SK-N-DZ (cell line): ENCODE results near the gene AFAP1.

Experiments used
- DNase-seq: peaks from one replicate; pipeline ENCODE4 v3.0.0-alpha.2; 2015; ENCODE audit warnings: low spot score

Gene AFAP1

DNA sequence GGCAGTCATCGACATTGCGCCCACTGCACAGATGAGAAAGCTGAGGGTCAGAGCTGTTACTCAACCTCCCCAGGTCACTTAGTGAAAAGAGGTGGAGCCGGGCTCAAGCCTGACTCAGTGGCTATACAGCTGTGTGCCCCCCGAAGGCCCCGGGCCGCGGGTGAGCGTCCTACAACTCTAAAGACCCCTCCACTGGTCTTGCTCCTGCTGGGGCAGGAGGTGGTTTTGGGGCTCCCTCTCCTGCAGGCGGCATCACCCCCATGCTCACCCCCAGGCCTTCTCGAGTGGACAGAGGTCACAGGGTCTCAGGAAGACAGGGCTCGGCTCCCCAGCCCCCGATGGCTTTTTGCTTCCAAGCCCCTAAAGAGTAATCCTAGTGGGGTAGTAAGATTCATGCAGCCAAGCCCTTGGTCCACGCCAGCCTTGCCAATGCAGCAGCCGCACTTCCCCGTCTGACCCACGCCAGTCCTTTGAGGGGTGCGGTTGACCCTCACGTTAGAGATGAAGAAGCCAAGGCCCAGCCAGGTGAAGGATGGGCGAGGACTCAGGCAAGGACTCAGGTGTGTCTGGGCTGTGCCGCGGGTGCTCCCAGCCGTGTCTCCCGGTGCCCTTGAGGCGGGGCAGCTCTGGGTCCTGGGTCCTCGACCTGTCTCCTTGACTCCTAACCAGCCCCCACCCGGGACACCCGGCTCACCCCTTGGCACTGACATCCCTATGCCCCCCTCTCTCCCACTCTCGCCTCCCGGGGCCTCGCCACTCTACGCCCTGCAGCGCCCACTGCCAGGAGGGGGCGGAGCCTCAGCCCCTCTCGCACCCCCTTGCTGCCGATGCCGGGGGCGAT is 200.4 kb downstream of the AFAP1 start:
- DNase-seq = no peak

DNA sequence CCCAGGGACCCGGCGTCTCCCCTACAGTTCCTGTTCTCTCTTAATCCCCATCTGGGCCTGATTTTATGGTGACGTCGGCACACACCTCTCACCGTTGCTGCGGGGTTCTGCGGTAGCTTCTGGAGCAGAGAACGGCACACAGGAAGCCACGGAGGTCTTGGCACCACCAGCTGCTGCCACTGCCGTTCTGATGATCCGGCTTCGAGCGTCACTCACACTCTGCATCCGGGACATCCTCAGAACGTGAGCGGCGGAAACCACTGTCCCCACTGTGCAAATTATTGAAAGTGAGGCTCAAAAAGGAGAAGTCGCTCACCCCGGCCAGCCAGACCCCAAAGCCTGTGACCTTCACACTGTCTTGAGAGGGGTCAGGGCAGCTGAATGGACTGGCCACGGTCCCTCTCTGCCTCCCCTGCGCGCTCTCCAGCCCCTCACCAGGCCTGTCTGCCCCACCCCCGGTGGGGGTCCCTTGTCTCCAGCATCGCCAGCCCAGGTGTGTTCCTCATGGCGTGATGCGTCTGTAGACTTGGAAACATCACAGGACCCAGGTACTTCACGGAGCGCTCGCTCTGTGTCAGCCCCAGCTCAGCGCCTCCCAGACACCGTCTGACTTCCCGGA is 201.1 kb downstream of the AFAP1 start:
- DNase-seq = no peak

DNA sequence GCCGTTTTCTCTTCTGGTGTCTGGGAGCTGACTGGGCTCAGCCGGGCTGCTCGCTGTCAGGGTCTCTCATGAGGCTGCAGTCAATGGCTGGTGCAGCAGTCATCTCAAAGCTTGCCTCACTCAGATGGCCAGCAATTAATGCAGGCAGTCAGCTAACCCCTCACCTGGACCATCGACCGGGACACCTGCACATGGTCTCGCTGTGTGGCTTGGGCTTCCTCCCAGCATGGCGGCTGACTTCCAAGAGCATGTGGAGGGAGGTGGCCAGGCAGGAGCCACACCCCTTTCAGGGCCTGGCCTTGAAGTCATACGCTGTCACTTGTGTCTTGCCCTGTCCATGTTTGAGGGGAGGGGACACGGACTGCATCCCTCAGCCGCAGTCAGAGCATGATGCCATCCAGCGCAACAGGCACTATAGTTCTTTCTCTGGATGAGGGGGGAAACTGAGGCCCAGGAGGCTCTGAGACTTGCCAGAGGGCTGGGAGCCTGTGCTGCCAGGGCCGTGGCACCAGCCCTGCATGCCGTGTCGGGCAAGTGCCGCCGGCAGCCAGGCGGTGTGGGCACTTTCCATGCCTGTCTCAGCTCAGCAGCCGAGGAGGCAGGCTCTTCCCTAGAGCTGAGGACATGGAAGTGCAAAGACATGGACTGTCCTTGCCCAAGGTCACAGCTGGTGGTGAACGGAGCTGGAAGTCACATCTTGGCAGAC is 201.8 kb downstream of the AFAP1 start:
- DNase-seq = no peak

DNA sequence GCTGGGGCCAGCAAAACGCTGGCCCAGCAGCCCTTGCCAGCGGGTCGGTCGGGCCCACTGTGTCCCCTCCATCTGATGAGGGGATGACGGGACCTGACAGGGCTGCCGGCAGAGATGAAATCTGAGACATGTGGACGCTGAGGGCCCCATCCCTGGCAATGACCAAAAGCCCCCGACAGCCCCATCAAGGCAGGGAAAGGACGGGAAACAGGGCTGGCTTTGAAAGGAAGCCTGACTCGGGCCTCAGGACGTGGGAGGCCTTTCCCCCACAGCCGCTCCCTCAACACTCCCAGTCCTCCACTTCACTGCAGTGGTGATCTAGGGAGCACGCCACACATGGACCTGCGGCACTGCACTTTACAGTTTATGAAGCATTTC is 202.4 kb downstream of the AFAP1 start:
- DNase-seq = no peak

DNA sequence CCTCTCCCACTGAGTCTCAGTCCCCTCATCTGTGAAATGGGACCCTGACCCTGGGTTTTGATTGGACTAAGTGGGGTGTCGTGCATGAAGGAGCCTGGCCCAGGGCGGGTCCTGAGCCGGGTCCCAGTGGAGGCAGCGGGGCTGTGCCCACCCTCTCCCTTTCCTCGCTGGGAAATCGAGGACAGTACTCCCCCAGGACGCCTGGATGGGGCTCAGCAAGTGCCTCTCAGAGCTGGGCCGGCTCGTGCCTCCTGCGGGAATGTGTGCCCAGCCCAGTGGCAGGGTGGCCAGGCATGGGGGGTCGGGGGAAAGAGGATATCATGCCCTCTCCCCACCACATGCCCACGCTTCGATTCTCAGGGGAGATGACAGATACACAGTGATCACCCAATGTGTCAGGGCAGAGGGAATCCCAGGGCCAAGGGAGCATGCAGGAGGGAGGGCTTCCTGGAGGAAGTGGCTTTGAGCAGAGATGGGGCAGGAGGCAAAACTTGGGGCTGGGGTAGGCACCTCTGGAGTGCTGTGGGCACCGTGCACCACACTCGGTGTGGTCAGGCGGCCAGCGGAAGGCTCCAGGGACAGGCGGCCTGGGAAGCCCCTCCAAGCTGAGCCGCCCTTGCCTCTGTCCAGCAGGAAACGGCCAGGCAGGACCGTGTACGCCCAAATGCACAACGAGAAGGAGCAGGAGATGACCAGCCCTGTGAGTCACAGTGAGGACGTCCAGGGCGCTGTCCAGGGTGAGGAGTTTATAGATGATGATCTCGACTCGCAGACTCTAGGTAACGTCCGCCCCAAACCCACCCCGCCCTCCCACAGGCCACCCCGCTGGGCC is 203.0 kb downstream of the AFAP1 start:
- DNase-seq = no peak

DNA sequence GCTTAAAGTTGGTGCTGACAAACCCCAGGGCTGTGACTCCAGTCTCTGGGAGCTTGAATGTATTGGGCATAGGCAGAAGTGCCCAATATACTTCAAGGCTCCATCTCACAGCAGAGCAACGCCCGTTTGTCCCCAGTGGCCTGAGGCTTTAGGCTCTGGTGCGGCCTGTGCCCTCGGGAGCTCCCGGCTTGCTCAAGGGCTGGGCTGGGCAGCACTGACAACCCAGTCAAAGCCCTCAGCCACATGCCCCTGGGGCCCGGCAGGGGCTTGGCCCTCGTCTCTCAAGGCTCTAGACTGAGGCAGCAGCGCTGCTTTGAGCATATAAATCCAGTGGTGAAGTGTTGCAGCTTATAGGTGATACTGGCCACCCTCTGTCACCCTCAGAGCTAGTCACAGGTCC is 203.7 kb downstream of the AFAP1 start:
- no peak for DNase-seq

DNA sequence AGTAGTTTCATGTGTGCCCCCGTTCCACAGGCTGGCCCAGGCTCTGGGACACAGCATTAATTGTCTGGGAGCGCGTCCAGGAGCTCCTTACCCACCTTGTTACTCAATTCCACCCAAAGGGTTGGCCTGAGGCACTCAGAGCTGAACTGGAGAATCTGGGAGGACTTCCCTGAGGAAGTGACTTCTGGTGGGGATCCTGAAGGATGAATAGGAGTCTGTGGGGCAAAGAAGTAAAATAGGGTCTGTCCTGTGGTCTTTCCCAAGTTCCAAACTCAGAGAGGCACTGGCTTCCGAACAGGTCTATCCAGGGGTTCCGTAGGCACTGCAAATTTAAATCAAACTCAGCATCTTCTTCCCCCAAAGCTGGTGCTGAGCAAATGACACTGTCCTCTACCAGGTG is 204.3 kb downstream of the AFAP1 start:
- DNase-seq = no peak

DNA sequence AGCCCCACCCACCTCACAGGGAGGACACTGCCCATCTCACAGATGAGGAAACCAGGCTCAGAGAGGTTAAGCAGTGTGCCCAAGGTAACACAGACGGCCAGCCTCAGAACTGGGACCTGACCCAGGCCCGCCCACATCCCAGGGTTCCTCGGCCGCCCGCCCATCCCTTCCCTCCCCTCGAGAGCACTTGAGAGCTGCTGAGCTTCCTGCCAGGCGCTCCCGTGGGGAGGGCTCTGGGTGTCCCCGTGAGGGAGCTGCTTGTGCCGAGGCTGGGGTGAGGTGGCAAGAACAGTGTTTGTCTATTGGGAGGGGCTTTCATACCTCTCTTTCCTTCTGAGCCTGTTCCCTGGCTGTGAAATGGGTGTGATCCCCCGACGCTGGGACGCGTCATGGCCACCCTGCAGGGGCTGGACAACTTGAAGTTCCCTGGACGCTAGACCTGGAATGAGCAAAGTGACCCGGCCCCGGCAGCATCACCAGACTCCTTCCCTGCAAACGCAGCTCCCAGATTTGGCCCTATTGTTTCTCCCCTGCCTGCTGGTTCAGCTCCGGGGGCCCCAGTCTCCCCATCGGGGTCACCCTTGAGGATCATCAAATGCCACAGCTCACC is 204.9 kb downstream of the AFAP1 start:
- DNase-seq = no peak

DNA sequence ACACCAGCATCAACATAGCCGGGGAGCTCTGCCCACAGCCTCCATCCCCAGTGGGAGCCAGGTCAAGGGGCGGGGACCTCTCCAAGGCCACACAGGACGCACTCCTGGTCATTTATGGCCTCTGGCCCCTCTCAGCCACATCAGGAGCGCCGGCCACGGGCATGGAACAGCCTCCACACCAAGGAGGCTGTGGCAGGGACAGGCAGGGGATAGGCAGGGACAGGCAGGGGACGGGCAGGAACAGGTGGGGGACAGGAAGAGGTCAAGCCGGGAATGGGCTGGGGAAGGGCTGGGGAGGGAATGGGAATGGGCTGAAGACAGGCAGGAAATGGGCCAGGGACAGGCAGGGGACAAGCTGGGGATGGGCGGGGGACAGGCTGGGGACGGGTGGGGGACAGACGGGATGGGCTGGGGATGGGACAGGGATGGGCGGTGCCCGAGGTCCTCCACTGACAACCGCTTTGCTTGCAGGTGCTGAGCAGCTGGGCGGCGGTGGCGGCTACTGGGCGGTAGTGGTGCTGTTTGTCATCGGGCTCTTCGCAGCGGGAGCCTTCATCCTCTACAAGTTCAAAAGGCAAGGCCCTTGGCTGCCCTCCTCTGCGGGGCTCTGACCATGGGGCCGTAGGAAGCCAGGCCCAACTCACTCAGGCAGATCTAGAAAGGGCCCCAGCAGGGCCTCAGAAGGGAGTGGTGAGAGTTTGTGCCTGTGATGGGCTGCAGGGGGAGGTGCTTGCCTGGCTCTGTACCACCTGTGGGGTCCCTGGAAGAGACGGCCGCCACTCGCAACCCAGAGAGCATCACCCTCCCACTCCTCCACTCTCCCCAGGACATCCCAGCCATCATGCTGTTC is 205.6 kb downstream of the AFAP1 start:
- DNase-seq = no peak

DNA sequence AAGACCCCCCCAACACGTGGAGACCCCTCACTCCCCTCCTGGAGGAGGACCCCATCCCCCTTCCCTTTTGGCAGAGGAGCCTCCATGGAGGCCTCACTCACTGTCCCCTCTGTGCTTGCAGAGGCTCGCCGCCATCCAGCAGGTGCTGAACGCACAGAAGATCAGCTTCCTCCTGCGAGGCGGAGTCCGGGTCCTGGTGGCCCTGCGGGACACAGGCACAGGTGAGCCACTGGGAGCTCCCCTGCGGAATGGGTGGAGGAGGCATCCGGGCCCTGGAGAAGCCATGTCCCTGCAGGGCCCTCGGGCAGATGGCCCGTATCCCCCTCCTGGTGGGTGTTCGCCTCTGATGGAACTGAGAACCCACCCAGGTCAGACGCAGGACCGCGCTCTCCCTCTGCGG is 206.5 kb downstream of the AFAP1 start:
- no peak for DNase-seq

DNA sequence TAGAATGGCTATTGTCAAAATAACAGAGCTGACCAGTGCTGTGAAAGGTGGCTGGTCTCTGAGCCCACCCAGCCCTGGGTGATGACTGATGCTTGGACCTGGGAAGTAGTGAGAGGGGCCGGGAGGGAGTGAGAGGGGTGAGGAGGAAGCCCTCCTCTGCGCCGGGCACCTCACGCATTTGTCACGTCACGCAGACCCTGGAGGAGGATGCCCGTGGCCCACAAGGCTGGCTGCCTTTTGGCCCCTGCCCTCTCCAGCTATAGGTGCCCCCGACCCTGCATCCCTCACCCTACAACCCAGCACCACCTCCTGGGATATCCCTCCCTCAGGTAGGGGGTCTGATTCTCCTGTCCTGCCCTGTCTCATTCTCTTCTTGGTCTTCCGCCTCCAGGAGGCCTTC is 207.4 kb downstream of the AFAP1 start:
- DNase-seq = no peak

DNA sequence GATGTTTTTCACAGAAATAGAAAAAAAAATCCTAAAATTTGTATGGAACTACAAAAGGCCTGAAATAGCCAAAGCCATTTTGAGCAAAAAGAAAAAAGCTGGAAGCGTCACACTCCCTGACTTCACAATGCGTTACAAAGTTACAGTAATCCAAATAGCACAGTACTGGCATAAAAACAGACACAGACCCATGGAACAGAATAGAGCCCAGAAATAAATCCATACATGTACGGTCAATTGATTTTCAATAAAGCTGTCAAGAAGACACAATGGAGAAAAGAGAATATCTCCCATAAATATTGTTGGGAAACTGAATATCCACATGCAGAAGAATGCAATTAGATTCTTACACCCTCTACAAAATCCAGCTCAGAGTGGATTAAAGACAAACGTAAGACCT is 208.2 kb downstream of the AFAP1 start:
- DNase-seq = no peak

DNA sequence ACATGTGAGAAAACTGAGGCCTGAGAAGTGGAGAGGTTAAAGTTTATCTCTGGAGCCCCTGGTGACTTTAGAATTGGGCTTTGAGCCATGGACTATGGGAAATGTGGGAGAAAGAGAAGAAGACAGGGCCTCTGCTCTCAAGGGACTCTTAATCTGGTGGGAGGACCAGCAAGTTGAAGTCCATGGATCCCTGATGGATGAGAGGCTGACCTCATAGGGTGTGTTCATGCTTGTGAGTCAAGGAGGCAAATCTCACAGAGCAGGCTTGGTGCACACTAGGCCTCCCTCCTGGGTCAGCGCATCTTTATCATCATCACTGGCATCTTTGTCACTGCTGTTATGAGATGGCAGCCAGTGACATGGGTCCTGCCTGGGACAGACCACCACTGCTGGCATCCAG is 211.9 kb downstream of the AFAP1 start:
- DNase-seq = no peak

DNA sequence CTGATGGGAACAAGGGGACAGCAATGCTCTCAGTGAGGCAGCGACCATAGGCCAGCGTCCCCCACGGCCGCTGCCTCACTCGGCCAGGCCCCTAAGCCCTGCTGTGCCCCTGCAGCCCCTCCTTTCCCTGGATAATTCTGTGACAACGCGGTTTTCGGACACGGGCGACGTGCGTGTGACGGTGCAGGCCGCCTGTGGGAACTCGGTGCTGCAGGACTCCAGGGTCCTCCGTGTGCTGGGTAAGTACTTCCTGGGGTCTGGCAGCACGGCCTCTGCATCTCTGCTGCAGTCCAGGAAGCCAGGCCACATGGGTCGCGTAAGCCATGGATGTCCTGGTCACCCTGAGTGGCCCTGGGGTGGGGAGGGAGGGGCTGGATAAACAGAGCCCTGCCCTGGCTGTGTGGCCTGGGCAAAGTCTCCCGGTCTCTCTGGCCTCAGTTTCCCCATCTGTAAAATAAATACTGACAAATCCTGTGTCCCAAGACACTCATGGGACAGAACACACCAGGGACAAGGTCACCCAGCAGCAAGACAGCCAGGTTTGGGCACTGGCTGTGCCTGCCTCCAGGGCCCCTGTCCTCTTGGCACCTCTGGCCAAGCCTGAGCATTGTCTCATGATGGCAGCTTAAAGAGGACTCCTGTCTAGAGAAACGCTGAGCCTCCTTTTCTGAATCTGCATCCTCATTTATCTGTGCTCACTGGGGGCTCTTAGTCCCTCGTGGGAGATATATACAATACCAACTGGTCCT is 212.8 kb downstream of the AFAP1 start:
- no peak for DNase-seq

DNA sequence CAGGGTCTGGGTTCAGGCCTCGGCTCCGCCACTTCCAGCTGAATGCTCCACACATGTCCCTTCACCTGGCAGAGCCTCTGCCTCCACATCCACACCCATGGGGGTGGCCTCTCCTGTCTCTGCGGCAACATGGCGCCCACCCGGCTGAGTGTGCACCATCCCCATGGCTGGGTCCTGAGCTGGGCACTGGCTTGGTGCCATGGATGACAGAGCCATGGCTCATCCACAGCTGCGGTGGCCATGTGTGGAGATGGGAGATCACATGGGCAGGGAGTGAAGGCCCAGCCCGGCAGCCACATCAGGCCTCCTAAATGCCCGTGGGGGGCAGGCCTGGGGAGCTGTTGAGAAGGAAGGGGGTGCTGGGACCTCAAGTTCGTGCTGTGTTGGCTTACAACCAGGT is 213.7 kb downstream of the AFAP1 start:
- no peak for DNase-seq

DNA sequence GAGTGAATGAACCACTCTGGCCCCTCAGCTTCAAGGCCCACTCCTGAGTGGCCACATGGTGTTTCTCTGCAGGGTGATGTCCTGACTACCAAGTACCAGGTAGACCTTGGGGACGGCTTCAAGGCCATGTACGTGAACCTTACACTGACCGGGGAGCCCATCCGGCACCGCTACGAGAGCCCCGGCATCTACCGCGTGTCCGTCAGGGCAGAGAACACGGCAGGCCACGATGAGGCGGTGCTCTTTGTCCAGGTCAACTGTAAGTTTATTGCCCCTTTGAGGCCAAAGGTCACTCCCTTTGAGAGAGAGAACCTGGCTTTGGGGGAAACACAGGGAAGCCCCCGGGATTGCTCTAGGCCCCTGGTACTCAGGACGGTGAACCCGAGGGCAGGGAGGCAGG is 216.0 kb downstream of the AFAP1 start:
- no peak for DNase-seq

DNA sequence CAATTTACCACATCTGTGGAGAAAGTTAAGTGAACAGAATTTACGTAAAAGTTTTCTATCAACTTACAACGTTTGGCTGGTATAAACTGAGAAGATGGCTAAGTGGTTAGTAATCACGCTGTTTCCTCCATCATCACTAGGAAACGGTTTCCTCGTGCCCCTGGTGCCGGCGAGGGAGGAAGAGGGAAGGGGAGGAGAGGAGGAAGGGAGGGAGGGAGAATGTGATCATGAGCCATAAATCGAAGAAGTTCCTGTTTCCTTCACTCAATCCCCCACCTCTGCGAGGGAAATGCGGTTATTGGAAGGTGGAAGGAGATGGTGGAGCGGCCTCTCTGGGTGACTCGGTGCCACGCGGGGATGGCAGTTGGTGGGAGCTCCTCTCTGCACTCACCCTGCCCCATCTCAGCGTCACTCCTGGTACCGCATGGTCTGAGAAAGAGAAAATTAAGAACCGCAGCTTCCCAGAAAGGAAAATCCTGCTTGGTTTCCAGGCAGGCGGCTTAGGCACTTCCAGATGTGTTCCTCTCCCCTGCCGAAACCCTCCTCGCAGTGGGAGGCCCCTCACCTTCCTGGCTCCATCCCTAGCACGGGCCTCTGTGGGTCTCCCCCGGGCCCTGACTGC is 216.8 kb downstream of the AFAP1 start:
- DNase-seq = no peak

DNA sequence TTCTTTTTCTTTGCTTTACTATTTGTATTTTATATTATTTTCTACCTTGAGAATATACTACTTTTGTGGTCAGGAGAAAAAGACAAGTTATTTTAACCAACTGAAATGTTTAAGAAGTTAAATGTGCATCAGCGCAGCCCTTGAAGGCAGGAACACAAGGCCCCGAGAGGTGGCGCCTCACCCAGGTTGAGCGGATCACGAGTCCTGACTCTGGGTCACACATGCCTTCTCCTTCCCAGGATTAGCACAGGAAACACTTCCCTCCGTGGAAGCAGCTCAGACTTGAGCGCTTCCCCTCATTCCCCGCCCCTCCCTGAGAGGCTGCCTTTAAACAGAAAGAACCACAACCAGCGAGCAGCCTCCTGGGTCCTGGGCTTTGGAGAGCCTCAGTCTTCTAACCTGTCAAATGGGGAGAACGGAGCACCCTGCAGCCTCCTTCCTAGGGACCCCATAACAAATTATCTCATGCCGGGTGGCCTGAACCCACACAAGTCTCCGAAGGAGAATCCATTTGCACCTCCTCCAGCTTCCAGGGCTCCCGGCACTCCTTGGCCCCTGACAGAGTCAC is 217.6 kb downstream of the AFAP1 start:
- DNase-seq = no peak
